ENCODE data around the gene BMP2K. TPM values are rescaled to one million over a fixed set of nuclear protein-coding genes. Genes with fewer than 3 reads are reported as not detected.
A peak's percentile ranks its signal among the peaks of the same experiment; 100 is the strongest.

BMP2K gene
- total and polyA plus RNA-seq, 2 experiments from 2014 or later, result 27.3 to 96.5 TPM

- Histone ChIP-seq H3K79me2 (no peaks in the 10 kb centered on the region), H3K36me3 (replicated peaks; ENCODE audit: insufficient read depth, low read depth) (no peaks in the 10 kb centered on the region), H3K9me2 (replicated peaks; ENCODE audit: insufficient read depth) (no peaks in the 10 kb centered on the region), H3K9me3 (ENCODE audit: low read depth) (no peaks in the 10 kb centered on the region), H3K4me1 (ENCODE audit: insufficient read depth) (no peaks in the 10 kb centered on the region), H3K4me3 (no peak overlapping the region), H3K27me3 (no peaks in the 10 kb centered on the region), H3K27ac (no peak overlapping the region), H4K20me1 (ENCODE audit: insufficient read depth, poor library complexity, severe bottlenecking) (no peaks in the 10 kb centered on the region), H3K4me2 (no peak overlapping the region), H2AFZ (no peak overlapping the region)
- no peak for DNase-seq (ENCODE audit: low spot score)
- TF ChIP-seq CTCF (IDR thresholded peaks at IDR 0.05; ENCODE audit: poor library complexity), result no peak
- no peak for TF ChIP-seq EZH2phosphoT487 (IDR thresholded peaks at IDR 0.05; ENCODE audit: low read depth, severe bottlenecking, unreplicated experiment)
- no peak for TF ChIP-seq EZH2 (IDR thresholded peaks at IDR 0.05; ENCODE audit: borderline replicate concordance)
Measured at GRCh38 chr4:78899302-78899701, 123.2 kb downstream of the BMP2K start.

GRCh38 chr4:78901882-78902281 lies 125.7 kb downstream of the BMP2K start:
- WGBS (ENCODE audit: low lambda C conversion rate, missing lambda C conversion rate), result 35% methylated on average over 2 of the region's 2 CpGs
- no peak overlapping the region for H3K4me3 ChIP-seq
- peaks cover 4% of the 10 kb centered on the region for H3K4me1 ChIP-seq (ENCODE audit: insufficient read depth)
- no peaks in the 10 kb centered on the region for H3K79me2 ChIP-seq
- H3K9me3 ChIP-seq (ENCODE audit: low read depth), result no peaks in the 10 kb centered on the region
- H3K9me2 ChIP-seq (replicated peaks; ENCODE audit: insufficient read depth), result no peaks in the 10 kb centered on the region
- no peak overlapping the region for H3K4me2 ChIP-seq
- no peaks in the 10 kb centered on the region for H3K36me3 ChIP-seq (replicated peaks; ENCODE audit: insufficient read depth, low read depth)
- no peak overlapping the region for H2AFZ ChIP-seq
- DNase-seq (ENCODE audit: low spot score), result no peak
- TF ChIP-seq EZH2phosphoT487 (IDR thresholded peaks at IDR 0.05; ENCODE audit: low read depth, severe bottlenecking, unreplicated experiment) (no peak), CTCF (IDR thresholded peaks at IDR 0.05; ENCODE audit: poor library complexity) (no peak), EZH2 (IDR thresholded peaks at IDR 0.05; ENCODE audit: borderline replicate concordance) (no peak)
- peak overlapping the region; percentile 1 for H3K27ac ChIP-seq
- no peaks in the 10 kb centered on the region for H4K20me1 ChIP-seq (ENCODE audit: insufficient read depth, poor library complexity, severe bottlenecking)
- no peaks in the 10 kb centered on the region for H3K27me3 ChIP-seq

- Histone ChIP-seq H3K9me3 (ENCODE audit: low read depth) (no peaks in the 10 kb centered on the region), H2AFZ (no peak overlapping the region), H3K79me2 (no peaks in the 10 kb centered on the region), H3K36me3 (replicated peaks; ENCODE audit: insufficient read depth, low read depth) (no peaks in the 10 kb centered on the region), H3K27ac (peak overlapping the region; percentile 1), H3K4me2 (no peak overlapping the region), H3K9me2 (replicated peaks; ENCODE audit: insufficient read depth) (no peaks in the 10 kb centered on the region), H3K4me1 (ENCODE audit: insufficient read depth) (peaks cover 4% of the 10 kb centered on the region), H3K27me3 (no peaks in the 10 kb centered on the region), H3K4me3 (no peak overlapping the region), H4K20me1 (ENCODE audit: insufficient read depth, poor library complexity, severe bottlenecking) (no peaks in the 10 kb centered on the region)
- WGBS (ENCODE audit: low lambda C conversion rate, missing lambda C conversion rate), result 29% methylated on average over 1 of the region's 1 CpG
- TF ChIP-seq EZH2 (IDR thresholded peaks at IDR 0.05; ENCODE audit: borderline replicate concordance), result no peak
- no peak for TF ChIP-seq EZH2phosphoT487 (IDR thresholded peaks at IDR 0.05; ENCODE audit: low read depth, severe bottlenecking, unreplicated experiment)
- TF ChIP-seq CTCF (IDR thresholded peaks at IDR 0.05; ENCODE audit: poor library complexity), result no peak
- DNase-seq (ENCODE audit: low spot score), result peak; percentile 10
Measured at GRCh38 chr4:78902298-78902697, 126.1 kb downstream of the BMP2K start.

GRCh38 chr4:78904143-78904542 lies 128.0 kb downstream of the BMP2K start:
- no peaks in the 10 kb centered on the region for H3K9me3 ChIP-seq (ENCODE audit: low read depth)
- H3K4me1 ChIP-seq (ENCODE audit: insufficient read depth), result peaks cover 4% of the 10 kb centered on the region
- H3K36me3 ChIP-seq (replicated peaks; ENCODE audit: insufficient read depth, low read depth), result no peaks in the 10 kb centered on the region
- no peaks in the 10 kb centered on the region for H3K27me3 ChIP-seq
- no peaks in the 10 kb centered on the region for H3K79me2 ChIP-seq
- no peak overlapping the region for H3K27ac ChIP-seq
- DNase-seq (ENCODE audit: low spot score), result no peak
- TF ChIP-seq EZH2 (IDR thresholded peaks at IDR 0.05; ENCODE audit: borderline replicate concordance), result no peak
- no peak for TF ChIP-seq EZH2phosphoT487 (IDR thresholded peaks at IDR 0.05; ENCODE audit: low read depth, severe bottlenecking, unreplicated experiment)
- TF ChIP-seq CTCF (IDR thresholded peaks at IDR 0.05; ENCODE audit: poor library complexity), result no peak
- H3K9me2 ChIP-seq (replicated peaks; ENCODE audit: insufficient read depth), result no peaks in the 10 kb centered on the region
- 61% methylated on average over 1 of the region's 1 CpG for WGBS (ENCODE audit: low lambda C conversion rate, missing lambda C conversion rate)
- no peaks in the 10 kb centered on the region for H4K20me1 ChIP-seq (ENCODE audit: insufficient read depth, poor library complexity, severe bottlenecking)
- H2AFZ ChIP-seq, result no peak overlapping the region
- no peak overlapping the region for H3K4me3 ChIP-seq
- no peak overlapping the region for H3K4me2 ChIP-seq
